K562 (cell line): ENCODE measurements around the gene AURKB. TPM values are rescaled to one million over a fixed set of nuclear protein-coding genes. Genes with fewer than 3 reads are reported as not detected.

Experiments used
- ARID1B ChIP-seq: fragments of 450-650 bp; IDR thresholded peaks from 2 replicates; pipeline ENCODE4 v1.6.1; 2016; ENCODE audit warnings: antibody characterized with exemption, mild to moderate bottlenecking, inconsistent platforms
- CREB3L1 ChIP-seq: fragments of 450-650 bp; IDR thresholded peaks from 2 replicates; pipeline ENCODE4 v1.6.1; 2014; ENCODE audit warnings: low read depth, mild to moderate bottlenecking, moderate library complexity, borderline replicate concordance
- CREM ChIP-seq: IDR thresholded peaks from 2 replicates; pipeline ENCODE4 v1.6.1; 2014; ENCODE audit warnings: antibody characterized with exemption, low read depth
- CXXC5 ChIP-seq: fragments of 250-450 bp; sonication (Bioruptor Pico); IDR thresholded peaks from 2 replicates; pipeline ENCODE4 v1.8.0; 2022; ENCODE audit warnings: inconsistent platforms, mild to moderate bottlenecking, moderate library complexity
- HMGN3 ChIP-seq: IDR thresholded peaks from 2 replicates; pipeline ENCODE4 v1.6.1; 2011; ENCODE audit warnings: borderline replicate concordance, low read depth, mild to moderate bottlenecking, mixed read lengths, low read length; ENCODE audit not compliant: insufficient read length; ENCODE audit errors: extremely low read depth
- ILK ChIP-seq: fragments of 450-650 bp; IDR thresholded peaks from 2 replicates; pipeline ENCODE4 v1.6.1; 2016; ENCODE audit warnings: missing genetic modification characterization, low read depth, mild to moderate bottlenecking, missing compliant biosample characterization, moderate library complexity, borderline replicate concordance
- KLF1 ChIP-seq: fragments of 450-650 bp; IDR thresholded peaks from 2 replicates; pipeline ENCODE4 v1.6.1; 2016; ENCODE audit warnings: missing genetic modification characterization, missing compliant biosample characterization
- MNT ChIP-seq, 2 experiments: fragments of 450-650 bp; conservative IDR thresholded peaks; 2 replicates each; pipeline ENCODE4 v1.6.1; 2017; ENCODE audit warnings: mild to moderate bottlenecking in 2 of 2, moderate library complexity in 2 of 2
- NFIX ChIP-seq: fragments of 250-450 bp; sonication (Bioruptor Pico); IDR thresholded peaks from 2 replicates; pipeline ENCODE4 v1.4.0; 2020; ENCODE audit warnings: low read depth, mild to moderate bottlenecking, moderate library complexity
- PHF21A ChIP-seq: fragments of 450-650 bp; IDR thresholded peaks from 2 replicates; pipeline ENCODE4 v1.6.1; 2017; ENCODE audit warnings: low read depth, borderline replicate concordance
- POLR2A ChIP-seq: fragments of 450-650 bp; conservative IDR thresholded peaks from 2 replicates; pipeline ENCODE4 v1.6.1; 2016
- POLR2B ChIP-seq: fragments of 450-650 bp; IDR thresholded peaks from 2 replicates; pipeline ENCODE4 v1.6.1; 2018; ENCODE audit warnings: low read depth; ENCODE audit not compliant: partially characterized antibody
- POLR2G ChIP-seq: fragments of 200-400 bp; formaldehyde crosslinking; IDR thresholded peaks from 2 replicates; pipeline ENCODE4 v1.6.1; 2017; ENCODE audit warnings: low read depth, mild to moderate bottlenecking, antibody characterized with exemption, low read length, moderate library complexity
- RBM22 ChIP-seq: fragments of 200-400 bp; formaldehyde crosslinking; IDR thresholded peaks from 2 replicates; pipeline ENCODE4 v1.6.1; 2018; ENCODE audit warnings: low read length, low read depth; ENCODE audit not compliant: poor library complexity, severe bottlenecking
- SETDB1 ChIP-seq: IDR thresholded peaks from one replicate; pipeline ENCODE4 v1.6.1; 2012; ENCODE audit warnings: low read length, control low read depth, inconsistent platforms
- SIN3A ChIP-seq, 2 experiments: fragments of 150-350 bp in 1 of 2; IDR thresholded peaks; 2 replicates each; pipeline ENCODE4 v1.6.1; 2011 to 2016; ENCODE audit warnings: borderline replicate concordance in 2 of 2, low read depth in 2 of 2, low read length in 2 of 2, mild to moderate bottlenecking in 2 of 2, moderate library complexity in 2 of 2; ENCODE audit not compliant: control insufficient read depth in 1 of 2
- SMARCA4 ChIP-seq: fragments of 450-650 bp; IDR thresholded peaks from 2 replicates; pipeline ENCODE4 v1.6.1; 2016
- TCFL5 ChIP-seq: fragments of 250-450 bp; sonication (Bioruptor Pico); conservative IDR thresholded peaks from 2 replicates; pipeline ENCODE4 v1.6.1; 2021; ENCODE audit warnings: mild to moderate bottlenecking, moderate library complexity, matching md5 sums
- TFAM ChIP-seq: fragments of 250-450 bp; sonication (Bioruptor Pico); conservative IDR thresholded peaks from 2 replicates; pipeline ENCODE4 v1.5.0; 2021; ENCODE audit warnings: mild to moderate bottlenecking, moderate library complexity
- ZFX ChIP-seq: sonication (generic); formaldehyde crosslinking; IDR thresholded peaks from 2 replicates; pipeline ENCODE4 v1.8.0; 2022; ENCODE audit warnings: mild to moderate bottlenecking, missing genetic modification reagents, moderate library complexity
- ZNF444 ChIP-seq: fragments of 250-450 bp; sonication (Bioruptor Pico); IDR thresholded peaks from 2 replicates; pipeline ENCODE4 v1.4.0; 2020; ENCODE audit warnings: mild to moderate bottlenecking, moderate library complexity
- polyA plus RNA-seq, 8 experiments: library from polyadenylated mRNA; depleted of rRNA in 4 of 8; stranded (reverse) in 5 of 8; unstranded in 3 of 8; fragments of >200 nt; fragmentation: Nextera tagmentation in 2 of 8; fragmentation: Illumina TruSeq in 1 of 8; extraction: Ambion mirVana in 2 of 8; extraction: Trizol in 1 of 8; gene quantifications; 2 replicates each; pipeline versions ENCODE4 v1.2.1 to v1.2.3, GENCODE V29; 2011 to 2014; ENCODE audit warnings: inconsistent platforms in 1 of 8, missing spikeins in 1 of 8
- total RNA-seq, 7 experiments: library from RNA; depleted of rRNA in 6 of 7; stranded (reverse); fragments of >200 nt in 6 of 7; fragmentation: Illumina TruSeq in 2 of 7; extraction: Trizol in 2 of 7; gene quantifications; 2 replicates each; pipeline versions ENCODE4 v1.2.1 to v1.2.3, GENCODE V29; 2011 to 2021; ENCODE audit warnings: low replicate concordance in 1 of 7
- TF ChIP-seq, protein P1 (sequence below): conservative IDR thresholded peaks from 2 replicates; pipeline ENCODE4 v1.6.1; 2011; ENCODE audit warnings: low read depth, mild to moderate bottlenecking, low read length; ENCODE audit not compliant: control insufficient read depth
- TF ChIP-seq, protein P2 (sequence below): sonication (generic); formaldehyde crosslinking; IDR thresholded peaks from 2 replicates; pipeline ENCODE4 v1.8.0; 2022; ENCODE audit warnings: missing genetic modification reagents, mild to moderate bottlenecking, moderate library complexity, borderline replicate concordance

AURKB gene
- total and polyA plus RNA-seq, 9 of the 15 experiments (the other 6 are each of a cell fraction or from before 2014, with no cell fraction given), result 27.2 to 114 (median 74.8) TPM

DNA sequence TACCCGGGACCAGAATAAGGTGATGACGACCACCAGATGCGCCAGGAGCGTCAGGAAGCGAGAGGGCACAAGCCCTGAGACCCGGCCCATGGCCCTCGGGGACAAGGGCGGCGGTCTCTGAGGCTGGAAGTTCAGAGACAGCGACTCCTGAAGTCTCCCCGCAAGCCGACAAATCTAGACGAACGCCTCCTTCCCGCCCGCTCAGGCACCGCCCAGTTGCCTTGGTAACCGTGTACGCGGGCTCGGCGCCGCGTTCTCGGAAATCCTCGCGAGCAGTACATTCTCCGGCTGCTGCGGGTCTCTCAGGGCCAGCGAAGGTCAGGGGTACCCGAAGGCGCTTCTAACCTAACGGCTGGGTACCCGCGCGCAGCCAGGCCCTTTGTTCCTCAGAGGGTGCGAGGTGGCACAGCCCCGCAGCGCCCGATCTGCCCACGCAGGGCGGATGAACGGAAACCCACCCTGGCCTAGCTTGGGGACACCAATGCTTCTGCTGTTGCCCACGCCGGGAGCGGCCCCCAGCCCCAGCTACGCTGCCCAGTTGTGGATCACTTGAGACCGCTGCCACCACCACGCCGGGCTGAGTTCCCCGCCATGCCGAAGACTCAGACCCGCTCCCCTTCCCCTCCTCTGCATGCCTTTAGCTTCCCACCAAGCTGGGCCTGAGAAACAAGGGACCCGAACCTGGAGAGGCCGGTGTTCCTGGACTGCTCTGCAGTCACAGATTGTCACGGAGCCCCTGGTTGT, 34.0 kb downstream of the AURKB start, which contains the start of gene TMEM107 (continued):
- TF ChIP-seq, protein P1, sequence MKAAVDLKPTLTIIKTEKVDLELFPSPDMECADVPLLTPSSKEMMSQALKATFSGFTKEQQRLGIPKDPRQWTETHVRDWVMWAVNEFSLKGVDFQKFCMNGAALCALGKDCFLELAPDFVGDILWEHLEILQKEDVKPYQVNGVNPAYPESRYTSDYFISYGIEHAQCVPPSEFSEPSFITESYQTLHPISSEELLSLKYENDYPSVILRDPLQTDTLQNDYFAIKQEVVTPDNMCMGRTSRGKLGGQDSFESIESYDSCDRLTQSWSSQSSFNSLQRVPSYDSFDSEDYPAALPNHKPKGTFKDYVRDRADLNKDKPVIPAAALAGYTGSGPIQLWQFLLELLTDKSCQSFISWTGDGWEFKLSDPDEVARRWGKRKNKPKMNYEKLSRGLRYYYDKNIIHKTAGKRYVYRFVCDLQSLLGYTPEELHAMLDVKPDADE, result 0 out of 2 replicates have a peak, but pooled peaks have one; percentile 29
- peak; percentile 74 for TF ChIP-seq CXXC5 (CRISPR knock-in tag)
- no peak for TF ChIP-seq ILK
- TF ChIP-seq ZFX (CRISPR knock-in tag), result peak; percentile 44
- TF ChIP-seq, protein P2, sequence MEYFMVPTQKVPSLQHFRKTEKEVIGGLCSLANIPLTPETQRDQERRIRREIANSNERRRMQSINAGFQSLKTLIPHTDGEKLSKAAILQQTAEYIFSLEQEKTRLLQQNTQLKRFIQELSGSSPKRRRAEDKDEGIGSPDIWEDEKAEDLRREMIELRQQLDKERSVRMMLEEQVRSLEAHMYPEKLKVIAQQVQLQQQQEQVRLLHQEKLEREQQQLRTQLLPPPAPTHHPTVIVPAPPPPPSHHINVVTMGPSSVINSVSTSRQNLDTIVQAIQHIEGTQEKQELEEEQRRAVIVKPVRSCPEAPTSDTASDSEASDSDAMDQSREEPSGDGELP (CRISPR knock-in tag), result peak; percentile 62; the same call in 1 of the 2 replicates
- no peak for TF ChIP-seq NFIX (CRISPR knock-in tag)
- TF ChIP-seq KLF1 (tag), result peak; percentile 82
- TF ChIP-seq PHF21A, result no peak
- TF ChIP-seq HMGN3, result peak; percentile 24
- peak; percentile 82 for TF ChIP-seq POLR2G
- TF ChIP-seq SIN3A (IDR thresholded peaks at IDR 0.05; ENCODE audit: borderline replicate concordance in 2 of 2, control insufficient read depth in 1 of 2, low read depth in 2 of 2, low read length in 2 of 2), result peak; percentile 54 to 61; a peak in 1 of 4 replicates
- TF ChIP-seq ARID1B, result 0 out of 2 replicates have a peak, but pooled peaks have one; percentile 8
- peak; percentile 38; the same call in 1 of the 2 replicates for TF ChIP-seq CREM
- TF ChIP-seq ZNF444 (CRISPR knock-in tag), result no peak
- TF ChIP-seq POLR2B, result peak; percentile 32
- 0 out of 2 replicates have a peak, but pooled peaks have one; percentile 38 for TF ChIP-seq CREB3L1
- TF ChIP-seq TCFL5 (CRISPR knock-in tag), result no peak
- peak; percentile 67 for TF ChIP-seq POLR2A
- TF ChIP-seq RBM22, result peak; percentile 56
- 0 out of 2 replicates have a peak, but pooled peaks have one; percentile 11 for TF ChIP-seq SMARCA4
- TF ChIP-seq SETDB1, result no peak
- peak in 1 of 2 experiments; percentile 27; a peak in 2 of 4 replicates for TF ChIP-seq MNT (conservative IDR thresholded peaks at IDR 0.05)
- TF ChIP-seq TFAM (CRISPR knock-in tag), result no peak
